Liver (tissue), 9 donors: Measurements from ENCODE around the gene SYT14. TPM values are rescaled to one million over a fixed set of nuclear protein-coding genes. Genes with fewer than 3 reads are reported as not detected.
"Not testable (repeated sequence)": the region's sequence is repeated elsewhere in the genome, so short reads cannot be mapped to it uniquely, and the experiment has no call there.

ENCODE experiments used
- DNase-seq: peaks from one replicate; pipeline ENCODE4 v3.0.0-alpha.2; 2017; ENCODE audit warnings: low spot score
- H3K27ac ChIP-seq, 2 donors: one replicate each; pipeline ENCODE4 v1.7.0; 2013; ENCODE audit warnings: inconsistent platforms in 2 of 2, low read length in 2 of 2, control low read depth in 1 of 2, low read depth in 1 of 2, mild to moderate bottlenecking in 1 of 2
- H3K27me3 ChIP-seq, 4 donors: one replicate each; pipeline versions ENCODE4 v1.6.1 to v1.7.0; 2013; ENCODE audit warnings: low read length in 3 of 4, inconsistent platforms in 1 of 4, mild to moderate bottlenecking in 1 of 4, moderate library complexity in 1 of 4; ENCODE audit not compliant: control insufficient read depth in 4 of 4, insufficient read depth in 4 of 4
- H3K36me3 ChIP-seq, 4 donors: one replicate each; pipeline versions ENCODE4 v1.6.1 to v1.7.0; 2013; ENCODE audit warnings: low read length in 3 of 4, mild to moderate bottlenecking in 3 of 4, low read depth in 1 of 4, moderate library complexity in 1 of 4; ENCODE audit not compliant: control insufficient read depth in 4 of 4, insufficient read depth in 3 of 4
- H3K4me1 ChIP-seq, 4 donors: one replicate each; pipeline versions ENCODE4 v1.6.1 to v1.7.0; 2013; ENCODE audit warnings: low read length in 3 of 4, mild to moderate bottlenecking in 3 of 4, moderate library complexity in 1 of 4; ENCODE audit not compliant: control insufficient read depth in 4 of 4, insufficient read depth in 4 of 4
- H3K4me3 ChIP-seq, 3 donors: one replicate each; pipeline versions ENCODE4 v1.6.1 to v1.7.0; 2013; ENCODE audit warnings: low read length in 3 of 3, control low read depth in 1 of 3, low read depth in 1 of 3, mild to moderate bottlenecking in 1 of 3
- H3K9ac ChIP-seq, 2 donors: one replicate each; pipeline ENCODE4 v1.7.0; 2013; ENCODE audit warnings: low read length in 2 of 2, mild to moderate bottlenecking in 2 of 2, moderate library complexity in 2 of 2, control low read depth in 1 of 2, low read depth in 1 of 2
- H3K9me3 ChIP-seq, 4 donors: one replicate each; pipeline versions ENCODE4 v1.6.1 to v1.7.0; 2013; ENCODE audit warnings: low read length in 3 of 4; ENCODE audit not compliant: control insufficient read depth in 4 of 4
- ATF3 ChIP-seq: IDR thresholded peaks from 2 replicates; pipeline ENCODE4 v1.6.1; 2016; ENCODE audit warnings: antibody characterized with exemption
- CTCF ChIP-seq: fragments of 150-350 bp; IDR thresholded peaks from 2 replicates; pipeline ENCODE4 v1.5.1; 2017; ENCODE audit warnings: improper control_type of control experiment, low read depth, low read length; ENCODE audit not compliant: missing input control
- EGR1 ChIP-seq, 2 donors: IDR thresholded peaks; 2 replicates each; pipeline ENCODE4 v1.6.1; 2016 to 2018; ENCODE audit warnings: antibody characterized with exemption in 2 of 2, low read depth in 2 of 2
- FOXA1 ChIP-seq: IDR thresholded peaks from 2 replicates; pipeline ENCODE4 v1.6.1; 2016; ENCODE audit warnings: antibody characterized with exemption
- FOXA2 ChIP-seq: IDR thresholded peaks from 2 replicates; pipeline ENCODE4 v1.6.1; 2016; ENCODE audit warnings: antibody characterized with exemption
- GABPA ChIP-seq, 2 donors: IDR thresholded peaks in 1 of 2; conservative IDR thresholded peaks in 1 of 2; 2 replicates each; pipeline ENCODE4 v1.6.1; 2016; ENCODE audit warnings: antibody characterized with exemption in 2 of 2, mild to moderate bottlenecking in 1 of 2, moderate library complexity in 1 of 2
- HNF4A ChIP-seq, 2 donors: conservative IDR thresholded peaks; 2 replicates each; pipeline ENCODE4 v1.6.1; 2016; ENCODE audit warnings: antibody characterized with exemption in 2 of 2, mild to moderate bottlenecking in 2 of 2
- HNF4G ChIP-seq: IDR thresholded peaks from 2 replicates; pipeline ENCODE4 v1.6.1; 2016; ENCODE audit warnings: antibody characterized with exemption
- JUND ChIP-seq, 2 donors: IDR thresholded peaks; 2 replicates each; pipeline ENCODE4 v1.6.1; 2016; ENCODE audit warnings: antibody characterized with exemption in 2 of 2
- MAX ChIP-seq: IDR thresholded peaks from 2 replicates; pipeline ENCODE4 v1.6.1; 2016; ENCODE audit warnings: antibody characterized with exemption
- NR2F2 ChIP-seq: IDR thresholded peaks from 2 replicates; pipeline ENCODE4 v1.6.1; 2016; ENCODE audit warnings: antibody characterized with exemption
- RAD21 ChIP-seq, 2 donors: IDR thresholded peaks; 2 replicates each; pipeline ENCODE4 v1.6.1; 2016; ENCODE audit warnings: antibody characterized with exemption in 2 of 2, mild to moderate bottlenecking in 2 of 2
- REST ChIP-seq: IDR thresholded peaks from 2 replicates; pipeline ENCODE4 v1.6.1; 2016; ENCODE audit warnings: antibody characterized with exemption, mild to moderate bottlenecking
- RXRA ChIP-seq, 2 donors: IDR thresholded peaks; 2 replicates each; pipeline ENCODE4 v1.6.1; 2017 to 2018; ENCODE audit warnings: antibody characterized with exemption in 2 of 2, mild to moderate bottlenecking in 1 of 2
- SP1 ChIP-seq: IDR thresholded peaks from 2 replicates; pipeline ENCODE4 v1.6.1; 2018; ENCODE audit warnings: antibody characterized with exemption, mild to moderate bottlenecking
- TAF1 ChIP-seq: conservative IDR thresholded peaks from 2 replicates; pipeline ENCODE4 v1.6.1; 2016; ENCODE audit warnings: antibody characterized with exemption, mild to moderate bottlenecking
- YY1 ChIP-seq: IDR thresholded peaks from 2 replicates; pipeline ENCODE4 v1.6.1; 2016; ENCODE audit warnings: antibody characterized with exemption, mild to moderate bottlenecking
- ZBTB33 ChIP-seq: IDR thresholded peaks from 2 replicates; pipeline ENCODE4 v1.6.1; 2016; ENCODE audit warnings: antibody characterized with exemption
- WGBS: extraction: QIAGEN DNeasy Blood & Tissue Kit; methylation state at CpG from one replicate; pipeline ENCODE4 v1.1.7; 2013; 5-methylcytosine and 5-hydroxymethylcytosine counted together
- polyA plus RNA-seq, 2 donors: library from polyadenylated mRNA; stranded (reverse) in 1 of 2; unstranded in 1 of 2; fragments of 200-250 nt in 1 of 2; fragments of >200 nt in 1 of 2; fragmentation: Nextera tagmentation in 1 of 2; extraction: Ambion mirVana in 1 of 2; gene quantifications; one replicate each; pipeline versions ENCODE4 v1.2.1 to v1.2.3, GENCODE V29; 2013 to 2015
- total RNA-seq, 2 donors: library from RNA; depleted of rRNA; stranded (reverse); fragments of >200 nt; gene quantifications; one replicate each; pipeline ENCODE4 v1.2.3, GENCODE V29; 2014
- donor health status: healthy.
- donor health status: healthy.
- donor health status: healthy.
- donor health status: healthy.
- donor health status: healthy.

Gene SYT14
- total and polyA plus RNA-seq, 4 donors = not detected

GRCh38 chr1:210185063-210185462 lies 247.0 kb downstream of the SYT14 start:
- TF ChIP-seq ZBTB33 (no peak), SP1 (no peak), HNF4G (no peak), RXRA (IDR thresholded peaks at IDR 0.05) (no peak), FOXA2 (no peak), MAX (no peak), GABPA (IDR thresholded peaks at IDR 0.05 in 1 of 2, conservative IDR thresholded peaks at IDR 0.05 in 1 of 2) (no peak), TAF1 (no peak), JUND (IDR thresholded peaks at IDR 0.05) (no peak), CTCF (no peak), EGR1 (IDR thresholded peaks at IDR 0.05; ENCODE audit: low read depth in 2 of 2) (no peak), HNF4A (conservative IDR thresholded peaks at IDR 0.05) (no peak), RAD21 (IDR thresholded peaks at IDR 0.05) (no peak), ATF3 (no peak), REST (no peak), YY1 (no peak), NR2F2 (no peak), FOXA1 (no peak)
- Histone ChIP-seq H3K27me3 (peaks cover 0 to 3% (median 0%) of the 10 kb centered on the region in 4 donors), H3K4me3 (no peak overlapping the region), H3K36me3 (no peaks in the 10 kb centered on the region), H3K4me1 (no peaks in the 10 kb centered on the region), H3K9ac (no peak overlapping the region), H3K27ac (no peak overlapping the region), H3K9me3 (no peaks in the 10 kb centered on the region)
- WGBS = 47% methylated on average over 2 of the region's 2 CpGs
- DNase-seq = no peak

- not testable (repeated sequence) for H3K36me3 ChIP-seq, H3K9ac ChIP-seq, H3K4me1 ChIP-seq, H3K4me3 ChIP-seq, H3K9me3 ChIP-seq, H3K27ac ChIP-seq, DNase-seq, H3K27me3 ChIP-seq
- WGBS = 89% methylated on average over 18 of the region's 18 CpGs
Measured at GRCh38 chr1:210187849-210188606, 250.0 kb downstream of the SYT14 start.
